HEK293 (cell line): Measurements from ENCODE around the gene HERC3.

Experiments used
- AEBP2 ChIP-seq: fragments of 450-650 bp; formaldehyde crosslinking; IDR thresholded peaks from 2 replicates; pipeline ENCODE4 v1.5.1; 2016; ENCODE audit warnings: missing biosample characterization, missing genetic modification characterization, borderline replicate concordance
- CTCF ChIP-seq: fragments of 450-650 bp; formaldehyde crosslinking; IDR thresholded peaks from 2 replicates; pipeline ENCODE4 v1.5.1; 2016; ENCODE audit warnings: missing biosample characterization, missing genetic modification characterization
- MYNN ChIP-seq: fragments of 450-650 bp; formaldehyde crosslinking; IDR thresholded peaks from 2 replicates; pipeline ENCODE4 v1.5.1; 2016; ENCODE audit warnings: missing biosample characterization, missing genetic modification characterization, borderline replicate concordance
- RBAK ChIP-seq: fragments of 450-650 bp; formaldehyde crosslinking; IDR thresholded peaks from 2 replicates; pipeline ENCODE4 v1.5.1; 2016; ENCODE audit warnings: missing biosample characterization, missing genetic modification characterization
- REST ChIP-seq: fragments of 450-650 bp; formaldehyde crosslinking; IDR thresholded peaks from 2 replicates; pipeline ENCODE4 v1.5.1; 2016; ENCODE audit warnings: missing biosample characterization, missing genetic modification characterization
- ZBTB21 ChIP-seq: fragments of 450-650 bp; formaldehyde crosslinking; IDR thresholded peaks from 2 replicates; pipeline ENCODE4 v1.5.1; 2017; ENCODE audit warnings: missing biosample characterization, missing genetic modification characterization
- ZBTB7A ChIP-seq: fragments of 450-650 bp; formaldehyde crosslinking; IDR thresholded peaks from 2 replicates; pipeline ENCODE4 v1.5.1; 2016; ENCODE audit warnings: low read depth, missing biosample characterization, missing genetic modification characterization
- ZNF311 ChIP-seq: fragments of 450-650 bp; formaldehyde crosslinking; IDR thresholded peaks from 2 replicates; pipeline ENCODE4 v1.5.1; 2017; ENCODE audit warnings: missing biosample characterization, missing genetic modification characterization, borderline replicate concordance
- ZNF398 ChIP-seq: fragments of 450-650 bp; formaldehyde crosslinking; IDR thresholded peaks from 2 replicates; pipeline ENCODE4 v1.5.1; 2017; ENCODE audit warnings: missing biosample characterization, missing genetic modification characterization
- ZNF449 ChIP-seq: fragments of 450-650 bp; formaldehyde crosslinking; IDR thresholded peaks from 2 replicates; pipeline ENCODE4 v1.5.1; 2017; ENCODE audit warnings: missing biosample characterization, mild to moderate bottlenecking, missing genetic modification characterization, moderate library complexity
- ZNF610 ChIP-seq: fragments of 450-650 bp; formaldehyde crosslinking; IDR thresholded peaks from 2 replicates; pipeline ENCODE4 v1.5.1; 2016; ENCODE audit warnings: missing biosample characterization, missing genetic modification characterization, borderline replicate concordance
- ZNF792 ChIP-seq: fragments of 450-650 bp; formaldehyde crosslinking; IDR thresholded peaks from 2 replicates; pipeline ENCODE4 v1.5.1; 2016; ENCODE audit warnings: missing biosample characterization, missing genetic modification characterization

GRCh38 chr4:88630756-88631155, 38.5 kb downstream of the HERC3 start:
- TF ChIP-seq ZBTB7A (tag by site-specific recombination), result no peak
- TF ChIP-seq CTCF (tag by site-specific recombination), result no peak
- no peak for TF ChIP-seq REST (tag by site-specific recombination)
- no peak for TF ChIP-seq ZNF311 (tag by site-specific recombination)
- no peak for TF ChIP-seq RBAK
- TF ChIP-seq ZNF610 (tag by site-specific recombination), result no peak
- no peak for TF ChIP-seq MYNN
- TF ChIP-seq ZNF449, result no peak
- no peak for TF ChIP-seq ZBTB21 (tag by site-specific recombination)
- TF ChIP-seq AEBP2 (tag by site-specific recombination), result no peak
- TF ChIP-seq ZNF398 (tag by site-specific recombination), result no peak
- no peak for TF ChIP-seq ZNF792
